HG03196 (cell line): Measurements from ENCODE around the gene USP8.
"Not testable (repeated sequence)": the region's sequence is repeated elsewhere in the genome, so short reads cannot be mapped to it uniquely, and the experiment has no call there.

Experiments used
- ATAC-seq: cut with Tn5 transposase; IDR thresholded peaks from one replicate; pipeline ENCODE4 v1.9.1; 2021; ENCODE audit not compliant: unreplicated experiment

The USP8 gene

GRCh38 chr15:50424066-50424890, at the start of gene USP8:
USP8 (plus strand) TSS chr15:50424405; CDS start chr15:50439074, 14,669 bp downstream.
- ATAC-seq: peak; percentile 95

DNA sequence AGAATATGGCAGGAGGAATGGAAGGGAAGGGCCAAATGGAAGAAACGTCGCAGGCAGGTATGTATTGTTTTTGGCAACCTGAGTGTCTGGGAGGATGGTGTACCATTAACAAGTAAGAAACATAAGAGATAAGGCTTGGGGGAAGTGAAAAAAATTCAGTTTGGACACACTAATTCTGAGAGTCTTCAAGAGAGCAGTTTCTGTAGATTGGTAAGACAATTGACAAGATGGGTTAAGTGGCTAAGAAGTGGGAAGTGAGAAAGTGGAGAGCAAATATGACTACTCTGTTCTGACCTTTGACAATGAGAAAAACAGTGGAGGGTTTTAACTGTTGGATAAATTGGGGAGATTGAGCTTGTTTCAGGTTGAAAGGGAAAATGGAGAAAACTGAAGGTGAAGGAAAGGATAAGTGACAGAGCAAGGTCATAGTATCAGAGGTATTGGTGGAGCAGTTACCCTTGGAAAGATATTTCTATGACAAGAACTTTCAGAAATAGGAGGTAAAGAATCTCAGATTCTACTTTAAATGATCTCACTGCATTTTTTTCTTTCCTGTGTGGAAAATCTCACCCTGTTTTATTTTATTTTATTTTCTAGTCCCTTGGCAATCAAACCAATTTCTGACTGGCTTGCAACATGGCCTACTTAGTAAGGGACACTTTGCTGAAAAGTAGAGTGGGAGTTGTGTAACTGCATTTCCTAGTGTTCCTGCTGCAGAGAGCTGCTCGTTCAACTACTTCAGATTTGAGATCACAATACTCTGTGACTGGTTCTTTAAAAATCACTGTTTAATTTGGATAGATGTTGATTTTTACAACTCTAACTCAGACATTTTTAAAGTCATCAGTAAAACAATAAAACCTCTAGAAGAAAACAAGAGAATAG, 46.1 kb upstream of the USP8 start:
- peak; percentile 98 for ATAC-seq

- no peak for ATAC-seq
Measured at GRCh38 chr15:50378776-50379175, 45.4 kb upstream of the USP8 start.

DNA sequence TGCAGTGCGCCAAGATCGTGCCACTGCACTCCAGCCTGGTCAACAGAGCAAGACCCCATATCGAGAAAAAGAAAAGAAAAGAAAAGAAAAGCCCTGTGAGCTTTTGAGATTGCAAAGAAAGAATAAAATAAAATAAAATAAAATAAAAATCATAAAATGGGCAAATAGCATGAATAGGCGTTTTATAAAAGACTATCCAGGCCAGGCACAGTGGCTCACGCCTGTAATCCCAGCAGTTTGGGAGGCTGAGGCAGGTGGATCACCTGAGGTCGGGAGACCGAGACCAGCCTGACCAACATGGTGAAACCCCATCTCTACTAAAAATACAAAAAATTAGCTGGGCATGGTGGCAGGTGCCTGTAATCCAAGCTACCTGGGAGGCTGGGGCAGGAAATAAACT, 44.8 kb upstream of the USP8 start:
- not testable (repeated sequence) for ATAC-seq

DNA sequence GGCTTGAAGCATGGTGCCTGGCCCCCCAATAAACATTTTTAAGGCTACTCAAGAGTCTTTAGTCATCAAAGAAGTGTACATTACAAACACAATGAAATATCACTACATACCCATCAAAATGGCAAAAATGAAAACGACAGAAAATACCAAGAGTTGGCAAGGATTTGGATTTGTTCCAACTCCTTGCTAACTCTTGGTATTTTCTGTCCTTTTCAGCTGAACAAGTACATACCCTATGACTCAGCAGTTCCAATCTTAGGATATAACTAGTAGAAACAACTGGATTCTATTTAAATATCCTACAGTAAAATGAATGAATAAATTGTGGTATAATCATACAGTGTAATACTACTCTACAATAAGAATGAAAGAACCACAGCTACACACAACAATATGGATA, 44.1 kb upstream of the USP8 start:
- ATAC-seq: no peak

GRCh38 chr15:50381438-50381837, 42.8 kb upstream of the USP8 start:
- ATAC-seq: no peak

- not testable (repeated sequence) for ATAC-seq
Measured at GRCh38 chr15:50382408-50382807, 41.8 kb upstream of the USP8 start.

GRCh38 chr15:50390554-50391264, 33.5 kb upstream of the USP8 start:
- ATAC-seq: no peak

GRCh38 chr15:50391561-50391960, 32.6 kb upstream of the USP8 start:
- not testable (repeated sequence) for ATAC-seq

DNA sequence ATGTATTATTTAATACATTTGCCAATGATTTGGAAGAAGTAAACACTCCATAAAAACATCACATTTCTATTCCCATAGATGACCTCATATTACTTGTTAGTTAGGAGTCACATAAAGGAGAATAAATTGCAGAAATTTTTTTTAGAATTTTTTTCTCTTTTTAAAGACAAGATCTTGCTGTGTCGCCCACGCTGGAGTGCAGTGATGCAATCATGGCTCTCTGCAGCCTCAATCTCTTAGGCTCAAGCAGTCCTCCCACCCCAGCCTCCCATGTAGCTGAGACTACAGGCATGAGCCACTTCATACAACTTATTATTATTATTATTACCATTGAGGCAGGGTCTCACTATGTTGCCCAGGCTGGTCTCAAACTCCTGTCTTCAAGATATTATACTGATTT, 12.3 kb upstream of the USP8 start:
- no peak for ATAC-seq

- ATAC-seq: no peak
Measured at GRCh38 chr15:50414624-50415023, 9.6 kb upstream of the USP8 start.

DNA sequence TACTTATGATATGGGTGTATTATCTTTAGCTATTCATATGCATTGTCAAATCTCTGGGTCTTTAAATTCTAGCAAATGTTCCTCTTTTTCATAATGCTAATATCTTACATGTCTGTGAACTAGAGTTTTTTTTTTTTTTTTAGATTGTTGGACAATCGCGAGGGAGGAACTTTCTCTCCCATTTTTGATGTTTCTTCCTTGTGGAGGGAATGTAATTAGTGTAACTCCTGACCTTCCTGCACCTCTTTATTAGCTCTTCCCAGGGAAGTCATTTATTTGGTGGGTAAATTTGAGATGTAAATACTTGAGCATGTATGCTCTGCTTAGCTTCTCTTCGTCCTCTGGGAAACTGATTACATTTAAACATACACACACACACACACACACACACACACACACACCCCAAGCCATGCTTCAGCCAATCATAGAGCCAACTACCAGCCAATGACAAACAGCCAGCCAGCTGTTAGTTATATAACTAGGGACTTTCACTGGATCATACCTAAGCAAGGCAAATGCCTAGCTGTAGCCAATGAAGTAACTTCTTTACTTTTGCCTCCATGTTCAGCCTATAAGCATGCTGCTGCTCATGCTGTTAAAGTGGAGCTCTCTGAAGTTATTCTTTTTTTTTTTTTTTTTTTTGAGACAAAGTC, 8.3 kb upstream of the USP8 start:
- ATAC-seq: no peak

GRCh38 chr15:50416890-50417289, 7.3 kb upstream of the USP8 start:
- no peak for ATAC-seq

- ATAC-seq: no peak
Measured at GRCh38 chr15:50418041-50418583, 6.1 kb upstream of the USP8 start.

DNA sequence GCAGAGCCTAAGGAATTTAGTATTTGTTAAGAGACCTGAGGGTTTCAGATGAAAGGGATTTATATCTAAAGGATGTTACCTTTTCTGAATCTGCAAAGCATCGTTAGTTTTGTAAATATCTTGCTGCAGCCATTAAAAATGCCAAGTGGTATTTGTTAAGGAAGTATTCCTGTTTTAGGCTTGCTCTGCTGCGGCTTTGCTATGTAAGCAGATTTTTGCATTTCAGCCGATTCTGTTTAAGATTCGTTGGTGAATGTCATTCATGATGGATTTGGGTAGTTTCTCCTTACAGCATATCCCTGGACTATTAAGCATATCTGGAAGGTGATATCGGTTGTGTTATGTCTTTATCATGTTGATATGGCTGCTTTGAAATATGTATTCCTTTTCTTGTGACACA, 1.0 kb downstream of the USP8 start:
- no peak for ATAC-seq

DNA sequence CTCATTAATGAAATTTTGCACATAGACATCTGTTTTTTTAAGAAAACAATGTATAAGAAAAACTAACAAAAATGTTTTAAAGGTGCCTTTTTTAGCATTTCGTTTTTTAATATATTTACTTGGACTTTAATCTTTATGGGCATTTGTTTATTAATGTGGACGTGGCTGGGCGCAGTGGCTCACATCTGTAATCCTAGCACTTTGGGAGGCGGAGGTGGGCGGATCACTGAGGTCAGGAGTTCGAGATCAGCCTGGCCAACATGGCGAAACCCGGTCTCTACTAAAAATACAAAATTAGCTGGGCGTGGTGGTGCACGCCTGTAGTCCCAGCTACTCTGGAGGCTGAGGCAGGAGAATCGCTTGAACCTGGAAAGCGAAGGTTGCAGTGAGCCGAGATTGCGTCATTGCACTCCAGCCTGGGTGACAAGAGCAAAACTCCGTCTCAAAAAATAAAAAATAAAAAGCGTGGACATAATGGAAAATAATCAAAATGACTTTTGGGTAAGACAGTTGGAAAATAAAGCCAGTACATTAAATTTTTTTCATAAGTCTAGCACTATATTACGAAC, 1.6 kb downstream of the USP8 start:
- ATAC-seq: not testable (repeated sequence)

DNA sequence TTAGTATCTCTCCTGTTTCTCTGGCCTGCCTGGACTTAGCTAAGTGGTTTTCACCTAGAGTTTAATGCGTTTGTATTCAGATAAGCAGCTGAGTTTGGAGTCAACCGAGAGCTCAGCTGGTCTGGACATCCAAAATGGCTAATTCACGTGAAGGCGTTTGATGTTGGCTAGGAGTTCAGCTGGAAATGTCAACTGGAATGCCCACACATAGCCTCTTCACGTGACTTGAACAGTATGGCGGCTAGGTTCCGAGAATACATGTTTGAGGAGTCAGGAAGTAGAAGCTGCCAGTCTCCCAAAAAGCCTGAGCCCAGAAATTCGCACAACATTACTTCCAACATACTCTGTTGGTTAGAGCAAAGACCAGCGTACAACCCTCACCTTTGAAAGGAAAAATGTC, 2.2 kb downstream of the USP8 start:
- ATAC-seq: no peak

DNA sequence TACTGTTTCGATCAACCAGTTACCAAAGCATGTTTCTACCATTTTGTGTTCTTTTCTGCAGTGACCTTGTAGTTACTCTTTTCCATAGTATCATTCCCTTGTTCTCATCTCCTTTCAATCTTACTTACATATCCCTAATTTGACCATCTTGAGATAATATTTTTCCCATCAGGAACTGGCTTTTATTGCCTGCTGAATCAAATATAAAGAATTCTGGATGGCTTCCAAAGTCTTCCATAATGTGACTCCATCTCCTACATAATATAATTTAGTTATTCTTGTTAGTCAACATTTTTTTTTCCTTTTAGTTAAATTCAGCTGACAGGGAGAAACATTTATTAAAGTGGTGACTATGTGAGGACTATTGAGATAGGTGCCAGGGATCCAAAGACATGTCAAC, 7.0 kb downstream of the USP8 start:
- no peak for ATAC-seq

DNA sequence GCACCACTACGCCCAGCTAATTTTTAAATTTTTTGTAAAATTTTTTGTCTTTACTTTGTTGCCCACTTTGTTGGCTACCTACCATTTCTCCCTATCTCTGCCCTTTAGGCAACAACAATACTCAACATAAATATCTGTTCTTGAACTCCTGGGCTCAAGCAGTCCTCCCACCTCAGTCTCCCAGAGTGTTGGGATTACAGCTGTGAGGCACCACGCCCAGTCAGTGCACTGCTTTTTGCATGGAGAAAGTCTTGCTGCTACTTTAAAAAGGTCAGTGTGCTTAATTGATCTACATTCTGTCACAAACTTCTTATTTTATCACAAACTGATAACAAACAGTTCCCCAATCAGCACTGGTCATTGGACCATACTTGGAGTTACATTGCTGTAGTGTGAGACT, 8.0 kb downstream of the USP8 start:
- ATAC-seq: no peak

DNA sequence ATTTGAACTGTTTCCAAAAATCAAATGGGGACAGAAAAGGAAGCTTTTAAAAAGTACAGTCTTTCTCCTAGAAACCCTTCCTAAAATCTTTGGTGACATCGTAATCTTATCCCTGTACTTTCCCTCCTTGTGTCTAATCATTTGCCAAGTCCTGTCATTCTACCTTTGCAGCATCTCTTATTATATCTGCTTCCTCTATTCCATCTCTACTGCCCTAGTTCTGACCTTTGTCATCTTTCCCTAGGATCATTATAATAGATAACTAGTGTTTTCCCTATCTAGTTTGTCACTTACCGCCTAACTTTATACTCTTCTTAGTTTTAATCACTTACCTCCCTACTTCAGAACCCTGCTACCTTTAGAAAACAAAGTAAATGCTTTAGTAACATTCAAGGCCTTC, 11.6 kb downstream of the USP8 start:
- ATAC-seq: no peak
